ENCODE data around the gene GABRG2. TPM values are rescaled to one million over a fixed set of nuclear protein-coding genes. Genes with fewer than 3 reads are reported as not detected.
"Not testable (repeated sequence)": the region's sequence is repeated elsewhere in the genome, so short reads cannot be mapped to it uniquely, and the experiment has no call there.

The GABRG2 gene
- total and polyA plus RNA-seq, 9 donors: not detected

DNA sequence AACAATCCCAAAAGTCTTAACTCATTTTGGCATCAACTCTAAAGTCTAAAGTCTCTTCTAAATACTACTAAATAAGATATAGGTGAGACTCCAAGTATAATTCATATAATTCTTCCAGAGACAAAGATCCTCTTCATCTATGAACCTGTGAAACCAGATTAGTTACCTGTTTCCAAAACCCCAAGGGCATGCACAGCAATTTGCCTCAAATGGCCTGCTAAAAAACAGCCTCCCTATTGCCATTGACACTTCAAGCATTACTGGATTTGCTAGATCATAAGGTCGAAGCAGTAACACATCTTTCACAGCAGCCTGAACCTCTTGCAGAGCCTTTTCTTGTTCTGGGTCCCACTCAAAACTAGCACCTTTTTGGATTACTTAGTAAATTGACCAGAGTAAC lies 20.3 kb upstream of the GABRG2 start:
- WGBS, 3 donors: 48 to 56% (median 50%) methylated on average over 1 of the region's 1 CpG
- no peak for DNase-seq
- Histone ChIP-seq H3K9me3 (no peaks in the 10 kb centered on the region), H3K27ac (no peak overlapping the region), H3K4me3 (no peak overlapping the region), H3K27me3 (no peaks in the 10 kb centered on the region), H3K36me3 (no peaks in the 10 kb centered on the region), H3K4me1 (ENCODE audit: insufficient read depth) (no peaks in the 10 kb centered on the region)
- intact Hi-C loops (cut with DNase I): no loop called here
- TF ChIP-seq, protein P1, sequence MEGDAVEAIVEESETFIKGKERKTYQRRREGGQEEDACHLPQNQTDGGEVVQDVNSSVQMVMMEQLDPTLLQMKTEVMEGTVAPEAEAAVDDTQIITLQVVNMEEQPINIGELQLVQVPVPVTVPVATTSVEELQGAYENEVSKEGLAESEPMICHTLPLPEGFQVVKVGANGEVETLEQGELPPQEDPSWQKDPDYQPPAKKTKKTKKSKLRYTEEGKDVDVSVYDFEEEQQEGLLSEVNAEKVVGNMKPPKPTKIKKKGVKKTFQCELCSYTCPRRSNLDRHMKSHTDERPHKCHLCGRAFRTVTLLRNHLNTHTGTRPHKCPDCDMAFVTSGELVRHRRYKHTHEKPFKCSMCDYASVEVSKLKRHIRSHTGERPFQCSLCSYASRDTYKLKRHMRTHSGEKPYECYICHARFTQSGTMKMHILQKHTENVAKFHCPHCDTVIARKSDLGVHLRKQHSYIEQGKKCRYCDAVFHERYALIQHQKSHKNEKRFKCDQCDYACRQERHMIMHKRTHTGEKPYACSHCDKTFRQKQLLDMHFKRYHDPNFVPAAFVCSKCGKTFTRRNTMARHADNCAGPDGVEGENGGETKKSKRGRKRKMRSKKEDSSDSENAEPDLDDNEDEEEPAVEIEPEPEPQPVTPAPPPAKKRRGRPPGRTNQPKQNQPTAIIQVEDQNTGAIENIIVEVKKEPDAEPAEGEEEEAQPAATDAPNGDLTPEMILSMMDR (IDR thresholded peaks at IDR 0.05): no peak
- no peak for TF ChIP-seq EP300 (IDR thresholded peaks at IDR 0.05)
- no peak for TF ChIP-seq POLR2A (IDR thresholded peaks at IDR 0.05)

DNA sequence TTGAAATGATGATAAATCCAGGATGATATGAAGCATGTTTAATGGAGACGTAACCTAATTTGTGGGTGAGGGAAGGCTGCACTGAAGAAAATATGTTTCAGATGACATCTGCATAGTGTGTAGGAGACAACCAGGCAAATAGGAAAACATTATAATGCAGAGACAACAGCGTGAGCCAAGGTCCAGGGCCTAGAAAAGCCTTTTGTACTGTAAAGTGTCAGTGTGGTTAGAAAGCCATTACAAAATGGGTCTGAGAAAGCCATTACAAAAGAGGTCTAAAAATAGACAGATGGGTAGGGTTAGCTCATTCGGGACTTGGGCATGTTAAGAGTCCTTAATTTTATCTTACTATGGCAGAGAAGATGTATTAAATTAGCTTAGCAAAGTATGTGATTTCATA lies 14.9 kb upstream of the GABRG2 start:
- WGBS, 3 donors: 56 to 66% (median 58%) methylated on average over 3 of the region's 3 CpGs
- Histone ChIP-seq H3K36me3 (no peaks in the 10 kb centered on the region), H3K27me3 (no peaks in the 10 kb centered on the region), H3K4me3 (no peak overlapping the region), H3K4me1 (ENCODE audit: insufficient read depth) (no peaks in the 10 kb centered on the region), H3K9me3 (no peaks in the 10 kb centered on the region), H3K27ac (no peak overlapping the region)
- DNase-seq: no peak
- TF ChIP-seq POLR2A (IDR thresholded peaks at IDR 0.05) (no peak), EP300 (IDR thresholded peaks at IDR 0.05) (no peak)
- TF ChIP-seq, protein P1 (IDR thresholded peaks at IDR 0.05): no peak
- intact Hi-C loops (cut with DNase I): no loop called here

DNA sequence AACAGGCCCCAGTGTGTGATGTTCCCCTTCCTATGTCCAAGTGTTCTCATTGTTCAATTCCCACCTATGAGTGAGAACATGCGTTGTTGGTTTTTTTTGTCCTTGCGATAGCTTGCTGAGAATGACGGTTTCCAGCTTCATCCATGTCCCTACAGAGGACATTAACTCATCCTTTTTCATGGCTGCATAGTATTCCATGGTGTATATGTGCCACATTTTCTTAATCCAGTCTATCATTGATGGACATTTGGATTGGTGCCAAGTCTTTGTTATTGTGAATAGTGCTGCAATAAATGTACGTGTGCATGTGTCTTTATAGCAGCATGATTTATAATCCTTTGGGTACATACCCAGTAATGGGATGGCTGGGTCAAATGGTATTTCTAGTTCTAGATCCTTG lies 12.5 kb upstream of the GABRG2 start:
- H3K4me3 ChIP-seq; H3K4me1 ChIP-seq (ENCODE audit: insufficient read depth); DNase-seq; H3K36me3 ChIP-seq; H3K27me3 ChIP-seq; H3K27ac ChIP-seq; intact Hi-C loops (cut with DNase I); H3K9me3 ChIP-seq: not testable (repeated sequence)
- 81 to 84% (median 82%) methylated on average over 4 of the region's 4 CpGs for WGBS, 3 donors

DNA sequence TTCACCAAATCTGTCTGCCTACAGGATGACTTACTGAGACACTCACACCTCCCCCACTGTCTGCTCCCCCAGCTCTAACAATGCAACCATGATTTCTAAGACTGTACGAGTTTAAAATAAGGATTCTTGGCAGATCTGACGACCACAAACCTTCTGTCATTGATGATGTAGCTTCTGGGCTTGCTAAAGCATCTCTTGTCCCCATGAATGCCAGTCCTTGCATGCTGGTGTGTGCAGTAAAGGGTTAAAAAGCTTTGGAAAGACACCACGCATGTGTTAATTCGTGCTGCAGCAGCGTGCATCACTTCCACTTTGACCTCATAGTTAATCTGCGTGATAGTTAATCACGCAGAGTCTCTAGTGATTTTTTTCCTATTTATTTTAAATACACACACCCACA lies 411 bp upstream of the GABRG2 start:
- H3K36me3 ChIP-seq: no peaks in the 10 kb centered on the region
- no peak for DNase-seq
- H3K9me3 ChIP-seq: no peaks in the 10 kb centered on the region
- no peaks in the 10 kb centered on the region for H3K27me3 ChIP-seq
- 3 to 5% (median 3%) methylated on average over 7 of the region's 7 CpGs for WGBS, 3 donors
- H3K4me1 ChIP-seq (ENCODE audit: insufficient read depth): no peaks in the 10 kb centered on the region
- intact Hi-C loops (cut with DNase I): no loop called here
- H3K27ac ChIP-seq: no peak overlapping the region
- no peak overlapping the region for H3K4me3 ChIP-seq
- TF ChIP-seq, protein P1 (IDR thresholded peaks at IDR 0.05): no peak
- TF ChIP-seq EP300 (IDR thresholded peaks at IDR 0.05) (no peak), POLR2A (IDR thresholded peaks at IDR 0.05) (no peak)

DNA sequence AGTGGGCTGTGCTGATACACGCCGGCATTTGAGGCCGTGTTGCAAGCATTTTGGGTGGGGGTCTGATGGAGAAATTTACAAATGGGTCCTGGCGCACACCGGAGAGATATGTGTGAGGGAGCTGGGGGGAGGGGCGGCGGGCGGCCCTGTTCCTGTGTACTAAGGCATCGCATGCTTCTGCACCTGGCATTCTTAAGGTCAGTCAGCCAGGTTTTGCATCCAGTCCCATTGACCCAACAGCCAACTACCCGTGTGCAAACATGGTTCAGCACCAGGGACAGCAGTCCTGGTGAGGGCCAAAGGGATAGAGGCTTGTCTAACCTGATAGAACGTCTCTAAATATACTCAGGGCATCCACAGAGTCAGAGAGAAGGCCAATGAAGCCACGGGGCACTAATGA lies 839 bp downstream of the GABRG2 start:
- no peaks in the 10 kb centered on the region for H3K36me3 ChIP-seq
- DNase-seq: peak in 1 of 5 donors; percentile 7
- H3K27ac ChIP-seq: no peak overlapping the region
- H3K9me3 ChIP-seq: no peaks in the 10 kb centered on the region
- TF ChIP-seq, protein P1 (IDR thresholded peaks at IDR 0.05): no peak
- no peak for TF ChIP-seq EP300 (IDR thresholded peaks at IDR 0.05)
- no peak for TF ChIP-seq POLR2A (IDR thresholded peaks at IDR 0.05)
- H3K4me3 ChIP-seq: no peak overlapping the region
- WGBS, 3 donors: 1 to 3% (median 3%) methylated on average over 12 of the region's 12 CpGs
- intact Hi-C loops (cut with DNase I): no loop called here
- H3K27me3 ChIP-seq: no peaks in the 10 kb centered on the region
- H3K4me1 ChIP-seq (ENCODE audit: insufficient read depth): no peaks in the 10 kb centered on the region

Data from ovary (tissue), 9 donors.